GM18508 (cell line): ENCODE measurements around the gene ALDH5A1.
"Not testable (repeated sequence)": the region's sequence is repeated elsewhere in the genome, so short reads cannot be mapped to it uniquely, and the experiment has no call there.

Experiments used
- ATAC-seq: cut with Tn5 transposase; IDR thresholded peaks from one replicate; pipeline ENCODE4 v1.9.1; 2021; ENCODE audit warnings: moderate number of reproducible peaks; ENCODE audit not compliant: insufficient read depth, unreplicated experiment

ALDH5A1 gene

DNA sequence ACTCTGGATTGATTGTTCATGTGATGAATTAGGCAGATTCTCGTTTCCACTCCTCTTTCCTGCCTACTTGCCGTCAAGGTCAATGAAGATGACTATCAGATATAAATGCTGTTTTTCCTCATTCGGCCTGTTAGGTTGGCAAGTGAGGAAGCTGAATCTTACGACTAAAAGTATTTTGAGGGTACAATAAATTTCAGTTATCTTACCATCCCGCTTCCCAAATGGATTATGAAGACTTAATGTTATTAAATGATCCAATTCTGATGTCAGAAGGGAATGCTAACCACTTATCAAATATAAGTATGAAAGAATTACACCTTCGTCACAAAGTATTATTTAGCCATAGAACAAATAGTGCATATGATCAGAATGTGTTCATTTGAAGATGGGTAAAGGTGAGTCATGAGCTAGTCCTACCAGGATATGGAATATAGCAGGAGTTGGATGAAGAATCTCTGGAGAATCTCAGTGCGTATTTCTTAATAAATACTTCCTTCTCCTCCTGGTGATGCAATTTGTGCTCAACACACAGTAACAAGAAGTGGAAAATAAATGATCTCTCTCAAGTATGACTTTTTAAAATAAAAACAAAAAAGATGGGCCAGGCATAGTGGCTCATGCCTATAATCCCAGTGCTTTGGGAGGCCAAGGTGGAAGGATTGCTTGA lies 10.0 kb upstream of the ALDH5A1 start:
- no peak for ATAC-seq

- ATAC-seq: no peak
Observed at GRCh38 chr6:24486065-24486464, 8.7 kb upstream of the ALDH5A1 start.

GRCh38 chr6:24489470-24489869 lies 5.3 kb upstream of the ALDH5A1 start, which contains the start of gene GPLD1:
Gene GPLD1, minus strand, starts transcription at chr6:24489578. Its CDS starts 67 bp downstream, at chr6:24489511.
- no peak for ATAC-seq

- ATAC-seq: no peak
Observed at GRCh38 chr6:24489881-24490280, 4.9 kb upstream of the ALDH5A1 start.

GRCh38 chr6:24490948-24491347 lies 3.8 kb upstream of the ALDH5A1 start:
- ATAC-seq: no peak

GRCh38 chr6:24492475-24492874 lies 2.3 kb upstream of the ALDH5A1 start:
- ATAC-seq: no peak

GRCh38 chr6:24493945-24494820 lies 586 bp upstream of the ALDH5A1 start:
- no peak for ATAC-seq

- no peak for ATAC-seq
Observed at GRCh38 chr6:24497254-24497970, 2.6 kb downstream of the ALDH5A1 start.

GRCh38 chr6:24500683-24501082 lies 5.9 kb downstream of the ALDH5A1 start:
- no peak for ATAC-seq

DNA sequence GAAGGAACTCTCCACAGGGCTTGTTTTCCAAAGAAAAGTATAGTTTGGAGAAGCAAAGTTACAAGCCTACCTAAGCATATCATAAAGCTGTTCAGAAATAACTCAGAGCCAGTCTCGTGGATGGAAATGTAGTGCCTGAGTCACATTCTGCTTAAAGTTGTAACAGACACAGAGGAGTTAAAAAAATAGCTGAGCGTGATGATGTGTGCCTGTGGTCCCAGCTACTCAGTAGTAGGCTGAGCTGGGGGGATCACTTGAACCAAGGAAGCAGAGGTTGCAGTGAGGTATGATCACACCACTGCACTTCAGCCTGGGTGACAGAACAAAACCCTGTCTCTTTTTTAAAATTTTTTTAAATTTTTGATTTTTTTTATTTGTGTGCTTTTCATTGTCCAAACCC lies 6.6 kb downstream of the ALDH5A1 start:
- no peak for ATAC-seq

DNA sequence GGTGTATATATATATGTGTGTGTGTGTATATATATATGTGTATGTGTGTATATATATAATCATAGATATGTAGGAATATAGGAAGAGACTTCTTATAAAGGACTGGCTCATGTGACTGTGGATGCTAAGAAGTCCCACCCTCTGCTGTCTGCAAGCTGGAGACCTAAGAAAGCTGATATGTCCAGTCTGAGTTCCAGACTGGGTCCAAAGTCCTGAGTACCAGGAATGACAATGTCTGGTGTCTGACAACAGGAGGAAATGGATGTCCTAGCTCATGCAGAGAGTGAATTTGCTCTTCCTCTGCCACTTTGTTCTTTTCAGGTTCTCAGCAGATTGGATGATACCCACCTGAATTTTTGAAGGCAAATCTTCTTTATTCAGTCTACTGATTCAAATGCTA lies 7.1 kb downstream of the ALDH5A1 start:
- no peak for ATAC-seq

GRCh38 chr6:24504287-24504648 lies 9.5 kb downstream of the ALDH5A1 start:
- no peak for ATAC-seq

GRCh38 chr6:24504649-24505586 lies 10.1 kb downstream of the ALDH5A1 start:
- no peak for ATAC-seq

DNA sequence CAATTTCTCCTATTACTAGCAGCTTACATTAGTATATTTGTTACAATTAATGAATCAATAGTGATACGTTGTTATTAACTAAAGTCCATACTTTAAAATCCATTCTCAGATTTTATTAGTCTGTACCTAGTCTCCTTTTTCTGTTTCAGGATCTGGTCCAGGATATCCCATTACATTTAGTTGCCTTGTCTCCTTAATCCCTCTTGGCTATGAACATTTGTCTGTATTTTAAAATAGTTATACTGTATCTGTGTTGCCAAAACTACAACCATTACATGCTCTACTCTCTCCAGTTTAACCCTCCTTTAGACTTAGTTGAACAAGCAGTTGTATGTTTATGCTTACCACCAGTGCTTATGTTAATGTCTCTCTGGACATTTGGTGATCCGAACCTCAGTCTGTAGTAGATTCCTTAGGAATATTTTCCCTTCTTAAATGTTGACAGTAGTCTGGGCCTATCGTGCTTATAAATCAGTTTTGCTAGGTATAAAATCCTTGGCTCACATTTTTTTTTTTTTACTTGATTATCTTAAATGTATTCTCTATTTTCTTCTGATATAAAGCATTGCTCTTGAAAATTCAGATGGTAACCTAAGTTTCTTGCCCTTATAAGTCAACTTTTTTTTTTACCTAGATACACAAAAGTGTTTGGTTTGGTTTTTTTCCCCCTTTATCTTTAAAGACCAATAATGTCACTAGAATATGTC lies 12.2 kb downstream of the ALDH5A1 start:
- ATAC-seq: no peak

GRCh38 chr6:24511976-24512375 lies 17.2 kb downstream of the ALDH5A1 start:
- ATAC-seq: not testable (repeated sequence)

- ATAC-seq: no peak
Observed at GRCh38 chr6:24513602-24514001, 18.8 kb downstream of the ALDH5A1 start.

DNA sequence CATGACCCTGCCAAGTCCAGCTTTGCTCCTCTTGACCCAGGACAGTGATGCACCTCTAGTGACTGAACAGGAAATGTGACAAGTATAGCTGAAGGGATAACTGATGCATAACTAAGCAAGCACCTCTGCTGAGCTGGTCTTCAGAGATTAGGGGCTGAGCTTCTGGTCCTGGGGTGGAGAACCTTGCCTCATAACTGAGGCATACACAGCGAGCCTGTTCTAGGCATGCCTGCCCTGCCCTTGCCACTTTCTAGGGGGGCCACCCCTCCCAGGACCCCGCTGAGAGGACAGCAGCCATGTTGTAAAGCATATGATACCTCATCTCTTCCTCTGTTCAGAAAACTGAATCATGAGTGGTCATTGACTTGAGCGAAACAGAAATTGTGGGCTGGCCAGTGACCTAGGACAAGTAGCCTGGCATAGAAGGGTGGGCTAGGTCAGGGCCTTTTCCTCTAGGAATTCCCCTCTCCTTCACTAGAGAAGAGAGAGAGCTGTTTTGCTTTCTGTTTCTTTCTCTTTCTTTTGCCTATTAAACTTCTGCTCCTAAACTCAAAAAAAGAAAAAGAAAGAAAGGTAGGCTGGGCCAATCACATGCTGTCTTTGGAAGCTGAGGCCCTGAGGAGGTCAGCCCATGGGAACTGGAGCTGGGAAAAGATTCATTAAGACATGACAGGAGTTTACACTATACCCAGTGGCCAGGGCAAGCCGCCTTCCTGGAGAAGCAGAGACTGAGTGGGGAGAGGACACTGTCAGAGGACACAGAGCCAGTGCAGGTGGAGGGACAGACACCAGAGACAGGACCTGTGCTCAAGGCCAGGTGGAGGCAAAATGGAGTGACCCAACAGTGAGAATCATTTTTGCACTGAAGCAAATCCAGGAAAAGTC lies 23.1 kb downstream of the ALDH5A1 start:
- ATAC-seq: peak; percentile 79

GRCh38 chr6:24520929-24521546 lies 26.3 kb downstream of the ALDH5A1 start:
- no peak for ATAC-seq
